ENCODE results near the gene LAMB4.
"Not testable (repeated sequence)": the region's sequence is repeated elsewhere in the genome, so short reads cannot be mapped to it uniquely, and the experiment has no call there.

LAMB4 gene

GRCh38 chr7:108038986-108039385 lies 91.2 kb downstream of the LAMB4 start:
- DNase-seq, result no peak

- no peak for DNase-seq
These were observed 92.4 kb downstream of the LAMB4 start for GRCh38 chr7:108037741-108038140.

GRCh38 chr7:108037140-108037539 lies 93.0 kb downstream of the LAMB4 start:
- no peak for DNase-seq

- no peak for DNase-seq
These were observed 95.6 kb downstream of the LAMB4 start for GRCh38 chr7:108034586-108034985.

- no peak for DNase-seq
These were observed 96.2 kb downstream of the LAMB4 start for GRCh38 chr7:108033776-108034497.

GRCh38 chr7:108033309-108033708 lies 96.9 kb downstream of the LAMB4 start:
- DNase-seq, result not testable (repeated sequence)

- no peak for DNase-seq
These were observed 99.6 kb downstream of the LAMB4 start for GRCh38 chr7:108030516-108030915.

GRCh38 chr7:108029034-108029433 lies 101.1 kb downstream of the LAMB4 start:
- no peak for DNase-seq

- DNase-seq, result no peak
These were observed 102.0 kb downstream of the LAMB4 start for GRCh38 chr7:108028111-108028510.

GRCh38 chr7:108027239-108027638 lies 102.9 kb downstream of the LAMB4 start:
- DNase-seq, result no peak

GRCh38 chr7:108026647-108027046 lies 103.5 kb downstream of the LAMB4 start:
- no peak for DNase-seq

GRCh38 chr7:108026116-108026515 lies 104.0 kb downstream of the LAMB4 start:
- DNase-seq, result no peak

- DNase-seq, result no peak
These were observed 105.6 kb downstream of the LAMB4 start for GRCh38 chr7:108024538-108024937.

- no peak for DNase-seq
These were observed 109.6 kb downstream of the LAMB4 start for GRCh38 chr7:108020585-108020984.

GRCh38 chr7:108018668-108019067 lies 111.5 kb downstream of the LAMB4 start:
- no peak for DNase-seq

GRCh38 chr7:108017776-108018151 lies 112.4 kb downstream of the LAMB4 start:
- no peak for DNase-seq

- no peak for DNase-seq
These were observed 113.1 kb downstream of the LAMB4 start for GRCh38 chr7:108016841-108017775.

- no peak for DNase-seq
These were observed 114.4 kb downstream of the LAMB4 start for GRCh38 chr7:108015740-108016139.

GRCh38 chr7:108014747-108015682 lies 115.1 kb downstream of the LAMB4 start:
- no peak for DNase-seq

- no peak for DNase-seq
These were observed 115.9 kb downstream of the LAMB4 start for GRCh38 chr7:108014215-108014614.

- DNase-seq, result no peak
These were observed 117.4 kb downstream of the LAMB4 start for GRCh38 chr7:108012499-108013430.

- no peak for DNase-seq
These were observed 119.8 kb downstream of the LAMB4 start for GRCh38 chr7:108010377-108010776.

All from activated CD8-positive, alpha-beta memory T cell treated with anti-CD3 and anti-CD28 coated beads, Interleukin-2, amount 50 U/mL, for 48 hours (primary cell).